Measurements from ENCODE around the gene WDR88. TPM values are rescaled to one million over a fixed set of nuclear protein-coding genes. Genes with fewer than 3 reads are reported as not detected.

The WDR88 gene
- total and polyA plus RNA-seq, 2 of the 4 experiments (the other 2 are of a cell fraction) = not detected

- H4K8ac ChIP-seq (ENCODE audit: low read depth in 2 of 2, low read length in 2 of 2) = no peak overlapping the region
- H2AK5ac ChIP-seq (ENCODE audit: low read depth, low read length) = no peak overlapping the region
- H3K23ac ChIP-seq (ENCODE audit: low read depth, low read length) = no peak overlapping the region
- H3K4me2 ChIP-seq (ENCODE audit: low read depth, low read length) = no peak overlapping the region
- peaks cover 2% of the 10 kb centered on the region; the same call in 1 of the 2 replicates for H3K27me3 ChIP-seq (ENCODE audit: control insufficient read depth, insufficient read depth, low read length)
- in situ Hi-C loops (cut with MboI; ENCODE audit: low sequenced_read_pairs) (no loop called here), dilution Hi-C loops (cut with HindIII; ENCODE audit: low sequenced_read_pairs, unreplicated experiment) (no loop called here), intact Hi-C loops (cut with micrococcal nuclease) (no loop called here)
- TF ChIP-seq CEBPB (IDR thresholded peaks at IDR 0.05; ENCODE audit: low read depth, low read length) = no peak
- no peak for TF ChIP-seq MAFK (IDR thresholded peaks at IDR 0.05; ENCODE audit: low read depth, low read length)
- no peak for TF ChIP-seq POLR2A (IDR thresholded peaks at IDR 0.05; ENCODE audit: low read depth, low read length)
- no peak for TF ChIP-seq BHLHE40 (IDR thresholded peaks at IDR 0.05; ENCODE audit: low read depth, low read length)
- TF ChIP-seq MAZ (IDR thresholded peaks at IDR 0.05; ENCODE audit: borderline replicate concordance, low read depth, low read length) = no peak
- no peak for TF ChIP-seq RAD21 (IDR thresholded peaks at IDR 0.05; ENCODE audit: low read length)
- no peak for ATAC-seq (ENCODE audit: low read depth)
- no peak overlapping the region for H2BK15ac ChIP-seq (ENCODE audit: low read depth, low read length)
- H3K27ac ChIP-seq (ENCODE audit: insufficient read depth, low read length) = no peak overlapping the region
- no peak overlapping the region for H2AK9ac ChIP-seq (replicated peaks; ENCODE audit: low read depth, low read length, poor library complexity)
- H3K4ac ChIP-seq (ENCODE audit: low read depth, low read length) = no peak overlapping the region
- H3K9me1 ChIP-seq (ENCODE audit: insufficient read depth, low read length) = no peaks in the 10 kb centered on the region
- H2AFZ ChIP-seq (replicated peaks; ENCODE audit: low read length, poor library complexity) = no peak overlapping the region
- H3K36me3 ChIP-seq (ENCODE audit: control insufficient read depth, insufficient read depth, low read length) = no peaks in the 10 kb centered on the region
- BruUV-seq (replicated peaks) = no TSS peak
- H3K18ac ChIP-seq (ENCODE audit: low read depth, low read length) = no peak overlapping the region
- no peak overlapping the region for H2BK5ac ChIP-seq (ENCODE audit: low read depth, low read length, poor library complexity, severe bottlenecking)
- H3K79me1 ChIP-seq (ENCODE audit: low read depth in 1 of 2, low read length in 2 of 2) = no peaks in the 10 kb centered on the region
- H3K4me1 ChIP-seq (ENCODE audit: control insufficient read depth, insufficient read depth, low read length) = no peaks in the 10 kb centered on the region; the same call in 1 of the 2 replicates
- no peak overlapping the region for H3K14ac ChIP-seq (replicated peaks; ENCODE audit: low read depth, low read length)
- no peak overlapping the region for H2BK120ac ChIP-seq (ENCODE audit: low read depth, low read length)
- DNase-seq = no peak
- no peak overlapping the region for H3K4me3 ChIP-seq (ENCODE audit: insufficient read depth, low read depth, low read length)
- no peak overlapping the region for H4K5ac ChIP-seq (ENCODE audit: low read depth, low read length)
- H3K9me3 ChIP-seq (ENCODE audit: control insufficient read depth, insufficient read depth, low read length) = no peaks in the 10 kb centered on the region
- H4K20me1 ChIP-seq (ENCODE audit: insufficient read depth, low read length) = no peaks in the 10 kb centered on the region
- 100% methylated on average over 1 of the region's 9 CpGs; no CpG with 5 or more reads in 1 of the 2 experiments for WGBS, 2 experiments (ENCODE audit: extremely low coverage in 2 of 2, insufficient read length in 1 of 2)
- no peak overlapping the region for H2BK20ac ChIP-seq (ENCODE audit: low read depth, low read length)
- H3K9ac ChIP-seq (ENCODE audit: low read depth, low read length) = no peak overlapping the region
- ChIA-PET CTCF (interaction anchor here (0.5 to 0.7 kb wide), 2 partner anchors 259 to 1157 kb away, joined by 3 to 4 read pairs; no protein-coding TSS in a partner anchor), POLR2A (ENCODE audit: unreplicated experiment) (interaction anchor here (0.7 kb wide), 1 partner anchor 236 kb away, joined by 5 read pairs; no protein-coding TSS in a partner anchor)
- no peak overlapping the region for H4K91ac ChIP-seq (ENCODE audit: insufficient read depth, low read depth, low read length)
- H3K56ac ChIP-seq (ENCODE audit: extremely low read depth, insufficient read depth, low read length) = no peak overlapping the region
Observed at GRCh38 chr19:33146209-33146608, 14.3 kb downstream of the WDR88 start.

Measured in IMR-90 (cell line).